ENCODE measurements around the gene BEST3.

GRCh38 chr12:69653703-69654102 lies 45.4 kb downstream of the BEST3 start:
- TF ChIP-seq CTCF (IDR thresholded peaks at IDR 0.05) (no peak), POLR2A (IDR thresholded peaks at IDR 0.05) (no peak)

Data from esophagus squamous epithelium (tissue), 4 donors.